Measurements from ENCODE around the gene C1orf74.

DNA sequence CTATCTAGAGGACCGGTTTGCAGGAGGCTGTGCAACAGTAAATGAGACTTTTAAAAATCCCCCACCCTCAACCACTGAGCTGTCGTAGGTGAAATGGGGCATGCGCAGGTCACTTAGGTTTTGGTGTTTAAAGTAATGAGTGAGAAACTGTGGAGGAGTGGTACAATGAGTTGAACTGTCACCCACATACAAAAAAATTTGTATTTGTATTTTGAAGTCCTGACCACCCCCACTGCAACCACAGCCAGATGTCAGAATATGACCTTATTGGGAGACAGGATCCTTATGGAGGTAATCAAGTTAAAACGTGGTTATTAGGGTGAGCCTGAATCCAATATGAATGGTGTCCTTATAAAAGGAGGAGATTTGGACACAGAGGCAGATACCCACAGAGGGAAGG is 23.1 kb upstream of the C1orf74 start:
- no peak for TF ChIP-seq POLR2A (IDR thresholded peaks at IDR 0.05)
- TF ChIP-seq, protein P1, sequence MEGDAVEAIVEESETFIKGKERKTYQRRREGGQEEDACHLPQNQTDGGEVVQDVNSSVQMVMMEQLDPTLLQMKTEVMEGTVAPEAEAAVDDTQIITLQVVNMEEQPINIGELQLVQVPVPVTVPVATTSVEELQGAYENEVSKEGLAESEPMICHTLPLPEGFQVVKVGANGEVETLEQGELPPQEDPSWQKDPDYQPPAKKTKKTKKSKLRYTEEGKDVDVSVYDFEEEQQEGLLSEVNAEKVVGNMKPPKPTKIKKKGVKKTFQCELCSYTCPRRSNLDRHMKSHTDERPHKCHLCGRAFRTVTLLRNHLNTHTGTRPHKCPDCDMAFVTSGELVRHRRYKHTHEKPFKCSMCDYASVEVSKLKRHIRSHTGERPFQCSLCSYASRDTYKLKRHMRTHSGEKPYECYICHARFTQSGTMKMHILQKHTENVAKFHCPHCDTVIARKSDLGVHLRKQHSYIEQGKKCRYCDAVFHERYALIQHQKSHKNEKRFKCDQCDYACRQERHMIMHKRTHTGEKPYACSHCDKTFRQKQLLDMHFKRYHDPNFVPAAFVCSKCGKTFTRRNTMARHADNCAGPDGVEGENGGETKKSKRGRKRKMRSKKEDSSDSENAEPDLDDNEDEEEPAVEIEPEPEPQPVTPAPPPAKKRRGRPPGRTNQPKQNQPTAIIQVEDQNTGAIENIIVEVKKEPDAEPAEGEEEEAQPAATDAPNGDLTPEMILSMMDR (IDR thresholded peaks at IDR 0.05), result no peak
